Endothelial cell of umbilical vein (primary cell): ENCODE data around the gene KANK4.

ENCODE experiments used
- EZH2 ChIP-seq: IDR thresholded peaks from 2 replicates; pipeline ENCODE4 v1.6.1; 2012; ENCODE audit warnings: borderline replicate concordance, low read depth, mild to moderate bottlenecking, moderate library complexity, low read length, inconsistent platforms; ENCODE audit not compliant: severe bottlenecking
- POLR2AphosphoS5 ChIP-seq: IDR thresholded peaks from 2 replicates; pipeline ENCODE4 v1.6.1; 2012; ENCODE audit warnings: low read depth, mild to moderate bottlenecking, control low read depth, low read length, moderate library complexity; ENCODE audit not compliant: insufficient read depth
- TF ChIP-seq, protein P1 (sequence below), 2 donors: IDR thresholded peaks; 1 replicate in 1 of 2; 2 replicates in 1 of 2; pipeline ENCODE4 v1.5.1; 2011; ENCODE audit warnings: low read length in 2 of 2, mild to moderate bottlenecking in 2 of 2, moderate library complexity in 2 of 2, control low read depth in 1 of 2, inconsistent platforms in 1 of 2, low read depth in 1 of 2; ENCODE audit not compliant: insufficient read depth in 1 of 2; ENCODE audit errors: extremely low read depth in 1 of 2

GRCh38 chr1:62228883-62229187 is 90.4 kb downstream of the KANK4 start:
- TF ChIP-seq POLR2AphosphoS5 = no peak
- TF ChIP-seq, protein P1, sequence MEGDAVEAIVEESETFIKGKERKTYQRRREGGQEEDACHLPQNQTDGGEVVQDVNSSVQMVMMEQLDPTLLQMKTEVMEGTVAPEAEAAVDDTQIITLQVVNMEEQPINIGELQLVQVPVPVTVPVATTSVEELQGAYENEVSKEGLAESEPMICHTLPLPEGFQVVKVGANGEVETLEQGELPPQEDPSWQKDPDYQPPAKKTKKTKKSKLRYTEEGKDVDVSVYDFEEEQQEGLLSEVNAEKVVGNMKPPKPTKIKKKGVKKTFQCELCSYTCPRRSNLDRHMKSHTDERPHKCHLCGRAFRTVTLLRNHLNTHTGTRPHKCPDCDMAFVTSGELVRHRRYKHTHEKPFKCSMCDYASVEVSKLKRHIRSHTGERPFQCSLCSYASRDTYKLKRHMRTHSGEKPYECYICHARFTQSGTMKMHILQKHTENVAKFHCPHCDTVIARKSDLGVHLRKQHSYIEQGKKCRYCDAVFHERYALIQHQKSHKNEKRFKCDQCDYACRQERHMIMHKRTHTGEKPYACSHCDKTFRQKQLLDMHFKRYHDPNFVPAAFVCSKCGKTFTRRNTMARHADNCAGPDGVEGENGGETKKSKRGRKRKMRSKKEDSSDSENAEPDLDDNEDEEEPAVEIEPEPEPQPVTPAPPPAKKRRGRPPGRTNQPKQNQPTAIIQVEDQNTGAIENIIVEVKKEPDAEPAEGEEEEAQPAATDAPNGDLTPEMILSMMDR (IDR thresholded peaks at IDR 0.05; ENCODE audit: extremely low read depth in 1 of 2, insufficient read depth in 1 of 2, low read depth in 1 of 2, low read length in 2 of 2) = no peak
- no peak for TF ChIP-seq EZH2
